Measurements from ENCODE around the gene CARMIL1.

GRCh38 chr6:25381077-25381476 lies 101.9 kb downstream of the CARMIL1 start:
- TF ChIP-seq CTCF (IDR thresholded peaks at IDR 0.05) (no peak), POLR2A (IDR thresholded peaks at IDR 0.05) (no peak)
